Posterior vena cava (tissue), 2 donors: Measurements from ENCODE around the gene HYDIN. TPM values are rescaled to one million over a fixed set of nuclear protein-coding genes. Genes with fewer than 3 reads are reported as not detected.

Source experiments
- total RNA-seq, 2 donors: library from RNA; stranded (reverse); fragmentation: NEBNext Ultra II Directional; extraction: Animal tissue kit (Norgen Biotek cat#: 25700); gene quantifications; one replicate each; pipeline ENCODE4 v1.2.1, GENCODE V29; 2021
- donor health status: DM: yes; HTN: yes; CAD: no.
- donor health status: DM: yes; HTN: yes; CAD: no.

The HYDIN gene
- total RNA-seq, 2 donors from 2014 or later: 2.8 to 3.5 TPM

Other genes starting within 250 kb of the HYDIN start
- gene CMTR2, start 58.7 kb upstream of the HYDIN start, total RNA-seq: 10 to 100 TPM; 13.9 to 16.9 TPM
- 1 to 10 TPM in 1 of 2 donors, under 1 TPM in 1; 0.62 to 1.2 TPM for gene CALB2, start 128.0 kb upstream of the HYDIN start, total RNA-seq
- gene TLE7, start 211.3 kb upstream of the HYDIN start, total RNA-seq: not detected
- gene ZNF23, start 231.5 kb upstream of the HYDIN start, total RNA-seq: 10 to 100 TPM in 1 of 2 donors, 1 to 10 TPM in 1; 10.0 to 10.5 TPM